ENCODE results near the gene WBP1.

- TF ChIP-seq CTCF (IDR thresholded peaks at IDR 0.05) (no peak), ATF2 (CRISPR knock-in tag; IDR thresholded peaks at IDR 0.05; ENCODE audit: borderline replicate concordance, low read depth) (no peak), ZNF232 (CRISPR knock-in tag; IDR thresholded peaks at IDR 0.05) (no peak), NR3C1 (CRISPR knock-in tag; conservative IDR thresholded peaks at IDR 0.05; ENCODE audit: low read depth) (no peak)
These were observed 44.7 kb downstream of the WBP1 start for GRCh38 chr2:74502720-74503505.
